ENCODE data around the gene PUSL1.
A peak's percentile ranks its signal among the peaks of the same experiment; 100 is the strongest.

Gene PUSL1

GRCh38 chr1:1324524-1325287, 16.3 kb downstream of the PUSL1 start, which contains the start of the genes CPTP and INTS11:
Gene CPTP (plus strand): TSS chr1:1324802. CDS start chr1:1326911, 2,109 bp downstream.
Gene INTS11 (minus strand): TSS chr1:1324660. CDS start chr1:1324608, 52 bp downstream.
- TF ChIP-seq CTCF (IDR thresholded peaks at IDR 0.05; ENCODE audit: extremely low read depth, missing control alignments), result no peak
- peak; percentile 100 for DNase-seq (ENCODE audit: low spot score)

GRCh38 chr1:1325288-1326074, 17.1 kb downstream of the PUSL1 start:
- no peak for TF ChIP-seq CTCF (IDR thresholded peaks at IDR 0.05; ENCODE audit: extremely low read depth, missing control alignments)
- DNase-seq (ENCODE audit: low spot score), result no peak

DNA sequence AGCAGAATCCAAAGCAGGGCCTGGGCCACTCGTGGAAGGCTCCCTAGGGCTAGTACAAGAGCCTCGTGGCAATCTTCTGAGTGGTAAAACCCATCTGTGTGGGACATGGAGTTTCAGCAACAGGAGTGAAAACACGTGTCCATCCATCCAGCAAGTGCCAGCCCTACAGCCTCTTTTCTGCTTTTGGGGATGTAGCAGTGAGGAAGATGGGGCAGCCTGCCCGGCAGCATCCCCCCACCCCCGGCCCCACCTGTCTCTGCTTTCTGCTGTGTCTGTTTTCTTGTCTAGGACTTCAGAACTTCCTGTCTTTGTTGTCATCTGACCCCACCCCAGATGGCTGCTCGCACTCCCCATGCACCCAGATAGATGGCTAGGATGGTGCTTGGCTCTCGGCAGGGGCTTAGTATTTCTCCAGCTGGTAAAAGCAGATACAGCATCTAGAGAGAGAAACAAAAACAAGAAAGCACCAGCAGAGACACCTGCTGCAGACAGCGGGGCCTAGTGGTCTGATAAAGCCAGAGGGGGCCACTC, 17.7 kb downstream of the PUSL1 start:
- no peak for DNase-seq (ENCODE audit: low spot score)
- no peak for TF ChIP-seq CTCF (IDR thresholded peaks at IDR 0.05; ENCODE audit: extremely low read depth, missing control alignments)

DNA sequence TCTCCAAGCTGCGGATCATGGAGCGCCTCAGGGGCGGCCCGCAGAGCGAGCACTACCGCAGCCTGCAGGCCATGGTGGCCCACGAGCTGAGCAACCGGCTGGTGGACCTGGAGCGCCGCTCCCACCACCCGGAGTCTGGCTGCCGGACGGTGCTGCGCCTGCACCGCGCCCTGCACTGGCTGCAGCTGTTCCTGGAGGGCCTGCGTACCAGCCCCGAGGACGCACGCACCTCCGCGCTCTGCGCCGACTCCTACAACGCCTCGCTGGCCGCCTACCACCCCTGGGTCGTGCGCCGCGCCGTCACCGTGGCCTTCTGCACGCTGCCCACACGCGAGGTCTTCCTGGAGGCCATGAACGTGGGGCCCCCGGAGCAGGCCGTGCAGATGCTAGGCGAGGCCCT, 18.9 kb downstream of the PUSL1 start:
- no peak for TF ChIP-seq CTCF (IDR thresholded peaks at IDR 0.05; ENCODE audit: extremely low read depth, missing control alignments)
- DNase-seq (ENCODE audit: low spot score), result no peak

DNA sequence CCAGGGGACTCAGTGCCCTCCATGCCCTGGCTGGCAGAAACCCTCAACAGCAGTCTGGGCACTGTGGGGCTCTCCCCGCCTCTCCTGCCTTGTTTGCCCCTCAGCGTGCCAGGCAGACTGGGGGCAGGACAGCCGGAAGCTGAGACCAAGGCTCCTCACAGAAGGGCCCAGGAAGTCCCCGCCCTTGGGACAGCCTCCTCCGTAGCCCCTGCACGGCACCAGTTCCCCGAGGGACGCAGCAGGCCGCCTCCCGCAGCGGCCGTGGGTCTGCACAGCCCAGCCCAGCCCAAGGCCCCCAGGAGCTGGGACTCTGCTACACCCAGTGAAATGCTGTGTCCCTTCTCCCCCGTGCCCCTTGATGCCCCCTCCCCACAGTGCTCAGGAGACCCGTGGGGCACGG, 19.9 kb downstream of the PUSL1 start:
- no peak for DNase-seq (ENCODE audit: low spot score)
- TF ChIP-seq CTCF (IDR thresholded peaks at IDR 0.05; ENCODE audit: extremely low read depth, missing control alignments), result no peak

GRCh38 chr1:1329304-1330210, 21.2 kb downstream of the PUSL1 start:
- no peak for TF ChIP-seq CTCF (IDR thresholded peaks at IDR 0.05; ENCODE audit: extremely low read depth, missing control alignments)
- DNase-seq (ENCODE audit: low spot score), result no peak

Data from GM20000 (cell line).